H1 (cell line): ENCODE data around the gene UPK2.

Experiments
- ASH2L ChIP-seq: fragments of 200-600, 300-600 bp; sonication (generic); IDR thresholded peaks from one replicate; pipeline ENCODE4 v1.7.1; 2017; ENCODE audit warnings: low read length
- BACH1 ChIP-seq: IDR thresholded peaks from 2 replicates; pipeline ENCODE4 v1.6.1; 2012; ENCODE audit warnings: low read length, improper control_type of control experiment
- CEBPB ChIP-seq: IDR thresholded peaks from 2 replicates; pipeline ENCODE4 v1.6.1; 2012; ENCODE audit warnings: low read depth, low read length
- EZH2 ChIP-seq: fragments of 200-600 bp; sonication (generic); IDR thresholded peaks from 2 replicates; pipeline ENCODE4 v1.7.1; 2012; ENCODE audit warnings: low read depth, mild to moderate bottlenecking, moderate library complexity, low read length, inconsistent platforms; ENCODE audit not compliant: severe bottlenecking
- HDAC6 ChIP-seq: IDR thresholded peaks from one replicate; pipeline ENCODE4 v1.7.1; 2012; ENCODE audit warnings: low read depth, mild to moderate bottlenecking, inconsistent platforms, low read length, moderate library complexity
- JUND ChIP-seq: IDR thresholded peaks from 2 replicates; pipeline ENCODE4 v1.6.1; 2011; ENCODE audit warnings: mild to moderate bottlenecking, improper control_type of control experiment, low read length
- NRF1 ChIP-seq: IDR thresholded peaks from 2 replicates; pipeline ENCODE4 v1.6.1; 2011; ENCODE audit warnings: mild to moderate bottlenecking, low read depth, low read length, improper control_type of control experiment
- POLR2A ChIP-seq, 2 experiments: IDR thresholded peaks; 1 replicate in 1 of 2; 2 replicates in 1 of 2; pipeline ENCODE4 v1.6.1; 2011; ENCODE audit warnings: low read depth in 2 of 2, low read length in 2 of 2, mild to moderate bottlenecking in 2 of 2; ENCODE audit errors: control extremely low read depth in 1 of 2
- RAD21 ChIP-seq, 2 experiments: IDR thresholded peaks in 1 of 2; conservative IDR thresholded peaks in 1 of 2; 2 replicates each; pipeline ENCODE4 v1.6.1; 2011; ENCODE audit warnings: low read depth in 2 of 2, low read length in 2 of 2, improper control_type of control experiment in 1 of 2, inconsistent platforms in 1 of 2, mild to moderate bottlenecking in 1 of 2, moderate library complexity in 1 of 2
- SIN3A ChIP-seq, 2 experiments: IDR thresholded peaks in 1 of 2; conservative IDR thresholded peaks in 1 of 2; 2 replicates each; pipeline ENCODE4 v1.6.1; 2011 to 2012; ENCODE audit warnings: low read length in 2 of 2, improper control_type of control experiment in 1 of 2, low read depth in 1 of 2, mild to moderate bottlenecking in 1 of 2
- TCF12 ChIP-seq: IDR thresholded peaks from 2 replicates; pipeline ENCODE4 v1.6.1; 2011; ENCODE audit warnings: low read depth, mild to moderate bottlenecking, low read length
- ZNF274 ChIP-seq: IDR thresholded peaks from 2 replicates; pipeline ENCODE4 v1.7.0; 2012; ENCODE audit warnings: low read length, borderline replicate concordance; ENCODE audit errors: extremely low read depth
- TF ChIP-seq, protein P1 (sequence below), 3 experiments: IDR thresholded peaks; 1 replicate in 2 of 3; 2 replicates in 1 of 3; pipeline versions ENCODE4 v1.5.1 to v1.6.1; 2011; ENCODE audit warnings: low read length in 3 of 3, mild to moderate bottlenecking in 3 of 3, inconsistent platforms in 2 of 3, low read depth in 1 of 3, moderate library complexity in 1 of 3; ENCODE audit not compliant: insufficient read depth in 1 of 3; ENCODE audit errors: control extremely low read depth in 1 of 3
- TF ChIP-seq, protein P2 (sequence below): IDR thresholded peaks from 2 replicates; pipeline ENCODE4 v1.6.1; 2012; ENCODE audit warnings: low read length, inconsistent platforms

DNA sequence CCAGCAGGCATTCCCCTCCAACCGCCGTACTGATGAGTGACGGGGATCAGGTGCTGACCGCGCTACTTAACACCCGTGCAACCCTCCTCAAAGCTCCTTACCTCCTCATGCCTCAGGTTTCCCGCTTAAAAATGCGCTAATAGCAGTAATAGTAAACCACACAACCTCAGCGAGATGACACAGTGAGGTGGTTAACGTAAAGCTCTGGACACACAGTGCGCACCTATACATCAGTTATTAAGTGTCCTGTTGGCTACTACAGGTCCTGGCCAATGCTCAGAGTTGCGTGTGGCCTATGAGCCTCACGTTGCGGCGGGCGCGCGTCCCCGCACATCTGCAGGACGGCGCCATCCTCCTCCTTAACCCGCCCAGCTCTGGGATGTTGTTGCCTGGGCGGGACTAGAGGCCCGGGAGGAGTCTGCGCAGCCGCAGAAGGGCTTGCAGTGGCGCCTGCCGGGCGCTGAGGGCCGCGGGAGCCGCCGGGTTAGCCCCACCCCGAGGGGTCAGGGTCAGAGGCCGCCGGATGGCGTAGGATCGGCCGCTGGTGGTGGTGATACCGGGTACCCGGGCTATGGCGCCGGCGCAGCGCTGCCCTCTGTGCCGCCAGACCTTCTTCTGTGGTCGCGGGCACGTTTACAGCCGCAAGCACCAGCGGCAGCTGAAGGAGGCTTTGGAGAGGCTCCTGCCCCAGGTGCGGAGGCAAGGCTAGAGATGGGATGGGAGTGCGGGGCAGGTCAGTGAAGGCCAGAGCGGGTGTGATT, 41.7 kb downstream of the UPK2 start, which contains the start of gene CENATAC:
- TF ChIP-seq TCF12: no peak
- TF ChIP-seq RAD21 (IDR thresholded peaks at IDR 0.05 in 1 of 2, conservative IDR thresholded peaks at IDR 0.05 in 1 of 2; ENCODE audit: low read depth in 2 of 2, low read length in 2 of 2): no peak
- TF ChIP-seq, protein P1, sequence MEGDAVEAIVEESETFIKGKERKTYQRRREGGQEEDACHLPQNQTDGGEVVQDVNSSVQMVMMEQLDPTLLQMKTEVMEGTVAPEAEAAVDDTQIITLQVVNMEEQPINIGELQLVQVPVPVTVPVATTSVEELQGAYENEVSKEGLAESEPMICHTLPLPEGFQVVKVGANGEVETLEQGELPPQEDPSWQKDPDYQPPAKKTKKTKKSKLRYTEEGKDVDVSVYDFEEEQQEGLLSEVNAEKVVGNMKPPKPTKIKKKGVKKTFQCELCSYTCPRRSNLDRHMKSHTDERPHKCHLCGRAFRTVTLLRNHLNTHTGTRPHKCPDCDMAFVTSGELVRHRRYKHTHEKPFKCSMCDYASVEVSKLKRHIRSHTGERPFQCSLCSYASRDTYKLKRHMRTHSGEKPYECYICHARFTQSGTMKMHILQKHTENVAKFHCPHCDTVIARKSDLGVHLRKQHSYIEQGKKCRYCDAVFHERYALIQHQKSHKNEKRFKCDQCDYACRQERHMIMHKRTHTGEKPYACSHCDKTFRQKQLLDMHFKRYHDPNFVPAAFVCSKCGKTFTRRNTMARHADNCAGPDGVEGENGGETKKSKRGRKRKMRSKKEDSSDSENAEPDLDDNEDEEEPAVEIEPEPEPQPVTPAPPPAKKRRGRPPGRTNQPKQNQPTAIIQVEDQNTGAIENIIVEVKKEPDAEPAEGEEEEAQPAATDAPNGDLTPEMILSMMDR (IDR thresholded peaks at IDR 0.05; ENCODE audit: control extremely low read depth in 1 of 3, insufficient read depth in 1 of 3, low read depth in 1 of 3, low read length in 3 of 3): no peak
- no peak for TF ChIP-seq ZNF274
- no peak for TF ChIP-seq CEBPB
- TF ChIP-seq SIN3A (conservative IDR thresholded peaks at IDR 0.05 in 1 of 2, IDR thresholded peaks at IDR 0.05 in 1 of 2; ENCODE audit: low read depth in 1 of 2, low read length in 2 of 2): peak in 1 of 2 experiments; percentile 53; a peak in 2 of 4 replicates
- TF ChIP-seq EZH2: no peak
- peak; percentile 75 for TF ChIP-seq ASH2L
- no peak for TF ChIP-seq HDAC6
- peak; percentile 81 to 86; a peak in 2 of 3 replicates for TF ChIP-seq POLR2A (IDR thresholded peaks at IDR 0.05; ENCODE audit: control extremely low read depth in 1 of 2, low read depth in 2 of 2, low read length in 2 of 2)
- peak; percentile 30; the same call in 1 of the 2 replicates for TF ChIP-seq NRF1
- no peak for TF ChIP-seq BACH1
- TF ChIP-seq, protein P2, sequence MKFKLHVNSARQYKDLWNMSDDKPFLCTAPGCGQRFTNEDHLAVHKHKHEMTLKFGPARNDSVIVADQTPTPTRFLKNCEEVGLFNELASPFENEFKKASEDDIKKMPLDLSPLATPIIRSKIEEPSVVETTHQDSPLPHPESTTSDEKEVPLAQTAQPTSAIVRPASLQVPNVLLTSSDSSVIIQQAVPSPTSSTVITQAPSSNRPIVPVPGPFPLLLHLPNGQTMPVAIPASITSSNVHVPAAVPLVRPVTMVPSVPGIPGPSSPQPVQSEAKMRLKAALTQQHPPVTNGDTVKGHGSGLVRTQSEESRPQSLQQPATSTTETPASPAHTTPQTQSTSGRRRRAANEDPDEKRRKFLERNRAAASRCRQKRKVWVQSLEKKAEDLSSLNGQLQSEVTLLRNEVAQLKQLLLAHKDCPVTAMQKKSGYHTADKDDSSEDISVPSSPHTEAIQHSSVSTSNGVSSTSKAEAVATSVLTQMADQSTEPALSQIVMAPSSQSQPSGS: peak; percentile 42; the same call in 1 of the 2 replicates
- TF ChIP-seq JUND: no peak
